Hepatocyte (in vitro differentiated cells): ENCODE results near the gene DCST2. TPM values are rescaled to one million over a fixed set of nuclear protein-coding genes. Genes with fewer than 3 reads are reported as not detected.

Experiments
- DNase-seq: peaks from one replicate; pipeline ENCODE4 v3.0.0-alpha.2; 2016; ENCODE audit warnings: low spot score
- H2AFZ ChIP-seq: fragments of 200-600 bp; sonication (generic); 2 replicates; pipeline ENCODE4 v1.6.0; 2016; ENCODE audit warnings: antibody characterized with exemption, mild to moderate bottlenecking
- H3K27ac ChIP-seq: fragments of 200-600 bp; sonication (generic); 2 replicates; pipeline ENCODE4 v1.5.1; 2016; ENCODE audit warnings: mild to moderate bottlenecking
- H3K27me3 ChIP-seq: fragments of 200-600 bp; sonication (generic); 2 replicates; pipeline ENCODE4 v1.6.1; 2016
- H3K36me3 ChIP-seq: fragments of 200-600 bp; sonication (generic); replicated peaks from 2 replicates; pipeline ENCODE4 v1.5.1; 2016; ENCODE audit warnings: low read depth; ENCODE audit not compliant: insufficient read depth
- H3K4me1 ChIP-seq: fragments of 200-600 bp; sonication (generic); 2 replicates; pipeline ENCODE4 v1.5.1; 2016; ENCODE audit warnings: mild to moderate bottlenecking, moderate library complexity; ENCODE audit not compliant: insufficient read depth
- H3K4me2 ChIP-seq: fragments of 200-600 bp; sonication (generic); 2 replicates; pipeline ENCODE4 v1.6.0; 2016
- H3K4me3 ChIP-seq: fragments of 200-600 bp; sonication (generic); 2 replicates; pipeline ENCODE4 v1.5.1; 2016; ENCODE audit warnings: mild to moderate bottlenecking
- H3K79me2 ChIP-seq: fragments of 200-600 bp; sonication (generic); 2 replicates; pipeline ENCODE4 v1.6.0; 2017; ENCODE audit warnings: mild to moderate bottlenecking
- H3K9me2 ChIP-seq: fragments of 200-600 bp; sonication (generic); replicated peaks from 2 replicates; pipeline ENCODE4 v1.6.0; 2017; ENCODE audit warnings: mild to moderate bottlenecking; ENCODE audit not compliant: insufficient read depth
- H3K9me3 ChIP-seq: fragments of 200-600 bp; sonication (generic); 2 replicates; pipeline ENCODE4 v1.5.1; 2016; ENCODE audit warnings: low read depth, mild to moderate bottlenecking
- H4K20me1 ChIP-seq: fragments of 200-600 bp; sonication (generic); 2 replicates; pipeline ENCODE4 v1.6.0; 2016; ENCODE audit warnings: mild to moderate bottlenecking; ENCODE audit not compliant: insufficient read depth, poor library complexity, severe bottlenecking
- EZH2 ChIP-seq: fragments of 200-600 bp; sonication (generic); IDR thresholded peaks from 2 replicates; pipeline ENCODE4 v1.6.1; 2016; ENCODE audit warnings: antibody characterized with exemption, mild to moderate bottlenecking, borderline replicate concordance
- EZH2phosphoT487 ChIP-seq: fragments of 200-600 bp; sonication (generic); IDR thresholded peaks from one replicate; pipeline ENCODE4 v1.6.1; 2018; ENCODE audit warnings: antibody characterized with exemption, mild to moderate bottlenecking, low read depth, moderate library complexity; ENCODE audit not compliant: unreplicated experiment, severe bottlenecking
- WGBS: methylation state at CpG from one replicate; pipeline ENCODE4 v1.1.6; 2016; ENCODE audit warnings: low lambda C conversion rate; ENCODE audit errors: missing lambda C conversion rate; 5-methylcytosine and 5-hydroxymethylcytosine counted together
- polyA plus RNA-seq: library from polyadenylated mRNA; unstranded; fragments of >200 nt; fragmentation: Nextera tagmentation; extraction: Ambion mirVana; gene quantifications from 2 replicates; pipeline ENCODE4 v1.2.1, GENCODE V29; 2016
- total RNA-seq: library from RNA; depleted of rRNA; stranded (reverse); fragments of >200 nt; gene quantifications from 2 replicates; pipeline ENCODE4 v1.2.3, GENCODE V29; 2014
- TF ChIP-seq, protein P1 (sequence below): fragments of 200-600 bp; sonication (generic); IDR thresholded peaks from 2 replicates; pipeline ENCODE4 v1.5.1; 2016; ENCODE audit warnings: antibody characterized with exemption, mild to moderate bottlenecking; ENCODE audit not compliant: poor library complexity

The DCST2 gene
- total and polyA plus RNA-seq, 2 experiments from 2014 or later = 0.47 to 1.6 TPM

DNA sequence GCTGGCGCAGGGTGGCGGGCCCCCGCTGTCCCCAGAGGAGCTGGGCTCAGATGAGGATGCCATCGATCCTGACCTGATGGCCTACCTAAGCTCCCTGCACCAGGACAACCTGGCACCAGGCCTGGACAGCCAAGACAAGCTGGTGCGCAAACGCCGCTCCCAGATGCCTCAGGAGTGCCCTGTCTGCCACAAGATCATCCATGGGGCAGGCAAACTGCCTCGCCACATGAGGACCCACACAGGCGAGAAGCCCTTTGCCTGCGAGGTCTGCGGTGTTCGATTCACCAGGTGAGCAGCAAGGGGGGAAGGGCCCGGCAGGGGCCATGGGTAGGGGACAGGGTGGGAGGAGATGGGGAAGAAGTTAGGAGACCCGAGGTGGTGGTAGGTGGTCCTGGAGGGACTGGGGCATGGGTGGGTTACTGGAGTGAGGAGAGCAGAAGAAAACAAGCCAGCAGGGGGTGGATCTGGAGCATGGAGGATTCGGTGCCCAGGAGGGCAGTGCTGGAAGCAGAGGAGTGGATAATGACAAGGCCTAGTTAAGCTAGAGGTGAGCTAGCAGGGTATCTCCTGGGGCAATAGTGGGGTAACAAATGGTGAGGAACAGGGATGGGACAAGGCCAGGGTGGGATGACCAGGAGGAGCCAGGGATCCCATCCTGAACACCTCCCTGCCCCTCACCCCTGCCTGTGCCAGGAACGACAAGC is 17.9 kb downstream of the DCST2 start:
- H3K4me1 ChIP-seq = peaks cover 21% of the 10 kb centered on the region

DNA sequence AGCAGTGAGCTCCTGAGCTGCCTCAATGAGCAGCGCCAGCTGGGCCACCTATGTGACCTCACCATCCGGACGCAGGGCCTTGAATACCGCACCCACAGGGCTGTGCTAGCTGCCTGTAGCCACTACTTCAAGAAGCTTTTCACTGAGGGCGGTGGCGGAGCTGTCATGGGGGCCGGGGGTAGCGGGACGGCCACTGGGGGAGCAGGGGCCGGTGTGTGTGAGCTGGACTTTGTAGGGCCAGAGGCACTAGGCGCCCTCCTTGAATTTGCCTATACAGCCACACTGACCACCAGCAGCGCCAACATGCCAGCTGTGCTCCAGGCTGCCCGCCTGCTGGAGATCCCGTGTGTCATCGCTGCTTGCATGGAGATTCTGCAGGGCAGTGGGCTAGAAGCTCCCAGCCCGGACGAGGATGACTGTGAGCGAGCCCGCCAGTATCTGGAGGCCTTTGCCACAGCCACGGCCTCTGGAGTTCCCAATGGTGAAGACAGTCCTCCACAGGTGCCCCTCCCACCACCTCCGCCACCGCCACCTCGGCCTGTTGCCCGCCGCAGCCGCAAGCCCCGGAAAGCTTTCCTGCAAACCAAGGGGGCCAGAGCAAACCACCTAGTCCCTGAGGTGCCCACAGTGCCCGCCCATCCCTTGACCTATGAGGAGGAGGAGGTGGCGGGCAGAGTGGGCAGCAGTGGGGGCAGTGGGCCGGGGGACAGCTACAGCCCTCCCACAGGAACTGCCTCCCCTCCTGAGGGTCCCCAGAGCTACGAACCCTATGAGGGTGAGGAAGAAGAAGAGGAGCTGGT is 18.7 kb downstream of the DCST2 start:
- H2AFZ ChIP-seq = no peak overlapping the region
- H3K79me2 ChIP-seq = peaks cover 23% of the 10 kb centered on the region
- H4K20me1 ChIP-seq = peaks cover 6% of the 10 kb centered on the region
- no peak for DNase-seq
- no peaks in the 10 kb centered on the region for H3K9me3 ChIP-seq
- no peak overlapping the region for H3K4me3 ChIP-seq
- no peaks in the 10 kb centered on the region for H3K27me3 ChIP-seq
- no peaks in the 10 kb centered on the region for H3K9me2 ChIP-seq
- H3K4me2 ChIP-seq = no peak overlapping the region
- WGBS = 96% methylated on average over 17 of the region's 31 CpGs
- no peak overlapping the region for H3K27ac ChIP-seq
- peaks cover 29% of the 10 kb centered on the region for H3K4me1 ChIP-seq
- no peaks in the 10 kb centered on the region for H3K36me3 ChIP-seq
- TF ChIP-seq EZH2 (no peak), EZH2phosphoT487 (no peak)
- TF ChIP-seq, protein P1, sequence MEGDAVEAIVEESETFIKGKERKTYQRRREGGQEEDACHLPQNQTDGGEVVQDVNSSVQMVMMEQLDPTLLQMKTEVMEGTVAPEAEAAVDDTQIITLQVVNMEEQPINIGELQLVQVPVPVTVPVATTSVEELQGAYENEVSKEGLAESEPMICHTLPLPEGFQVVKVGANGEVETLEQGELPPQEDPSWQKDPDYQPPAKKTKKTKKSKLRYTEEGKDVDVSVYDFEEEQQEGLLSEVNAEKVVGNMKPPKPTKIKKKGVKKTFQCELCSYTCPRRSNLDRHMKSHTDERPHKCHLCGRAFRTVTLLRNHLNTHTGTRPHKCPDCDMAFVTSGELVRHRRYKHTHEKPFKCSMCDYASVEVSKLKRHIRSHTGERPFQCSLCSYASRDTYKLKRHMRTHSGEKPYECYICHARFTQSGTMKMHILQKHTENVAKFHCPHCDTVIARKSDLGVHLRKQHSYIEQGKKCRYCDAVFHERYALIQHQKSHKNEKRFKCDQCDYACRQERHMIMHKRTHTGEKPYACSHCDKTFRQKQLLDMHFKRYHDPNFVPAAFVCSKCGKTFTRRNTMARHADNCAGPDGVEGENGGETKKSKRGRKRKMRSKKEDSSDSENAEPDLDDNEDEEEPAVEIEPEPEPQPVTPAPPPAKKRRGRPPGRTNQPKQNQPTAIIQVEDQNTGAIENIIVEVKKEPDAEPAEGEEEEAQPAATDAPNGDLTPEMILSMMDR = no peak

More for the DNA sequence above, 17.9 kb downstream of the DCST2 start:
- Histone ChIP-seq H2AFZ (no peak overlapping the region), H3K27me3 (no peaks in the 10 kb centered on the region), H3K36me3 (no peaks in the 10 kb centered on the region), H4K20me1 (peaks cover 6% of the 10 kb centered on the region), H3K9me2 (no peaks in the 10 kb centered on the region), H3K9me3 (no peaks in the 10 kb centered on the region), H3K4me3 (no peak overlapping the region), H3K4me2 (no peak overlapping the region), H3K79me2 (peaks cover 17% of the 10 kb centered on the region), H3K27ac (no peak overlapping the region)
- no peak for DNase-seq
- TF ChIP-seq EZH2phosphoT487 (no peak), EZH2 (no peak)
- TF ChIP-seq, protein P1 = no peak
- 92% methylated on average over 15 of the region's 16 CpGs for WGBS

DNA sequence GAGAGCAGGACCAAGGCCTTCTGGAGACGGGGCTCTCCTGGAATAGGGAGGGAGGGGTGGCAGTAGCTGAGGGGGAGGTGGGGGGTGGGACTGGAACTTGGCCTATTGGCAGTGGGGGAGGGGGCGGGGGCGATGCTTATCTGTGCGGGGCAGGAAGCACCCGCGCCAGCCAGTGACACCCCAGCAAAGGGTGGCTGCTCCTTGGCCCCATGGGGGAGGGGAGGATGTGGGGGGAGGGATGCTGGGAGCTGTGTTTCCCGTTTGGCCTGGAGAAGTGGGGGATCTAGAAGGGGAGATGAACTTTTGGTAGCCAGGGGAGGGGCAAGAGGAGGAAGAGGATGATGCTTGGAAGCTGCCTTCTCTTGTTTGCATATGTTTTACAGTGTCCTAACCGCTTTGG is 19.9 kb downstream of the DCST2 start:
- TF ChIP-seq EZH2 (no peak), EZH2phosphoT487 (no peak)
- TF ChIP-seq, protein P1 = no peak
- H3K4me2 ChIP-seq = no peak overlapping the region
- WGBS = 53% methylated on average over 3 of the region's 8 CpGs
- no peaks in the 10 kb centered on the region for H3K36me3 ChIP-seq
- peaks cover 8% of the 10 kb centered on the region for H4K20me1 ChIP-seq
- H3K9me3 ChIP-seq = no peaks in the 10 kb centered on the region
- H2AFZ ChIP-seq = no peak overlapping the region
- no peaks in the 10 kb centered on the region for H3K27me3 ChIP-seq
- H3K4me1 ChIP-seq = peaks cover 37% of the 10 kb centered on the region
- no peaks in the 10 kb centered on the region for H3K9me2 ChIP-seq
- H3K4me3 ChIP-seq = no peak overlapping the region
- peaks cover 34% of the 10 kb centered on the region for H3K79me2 ChIP-seq
- DNase-seq = no peak
- H3K27ac ChIP-seq = no peak overlapping the region
